ENCODE data around the gene MINPP1.

Gene MINPP1

DNA sequence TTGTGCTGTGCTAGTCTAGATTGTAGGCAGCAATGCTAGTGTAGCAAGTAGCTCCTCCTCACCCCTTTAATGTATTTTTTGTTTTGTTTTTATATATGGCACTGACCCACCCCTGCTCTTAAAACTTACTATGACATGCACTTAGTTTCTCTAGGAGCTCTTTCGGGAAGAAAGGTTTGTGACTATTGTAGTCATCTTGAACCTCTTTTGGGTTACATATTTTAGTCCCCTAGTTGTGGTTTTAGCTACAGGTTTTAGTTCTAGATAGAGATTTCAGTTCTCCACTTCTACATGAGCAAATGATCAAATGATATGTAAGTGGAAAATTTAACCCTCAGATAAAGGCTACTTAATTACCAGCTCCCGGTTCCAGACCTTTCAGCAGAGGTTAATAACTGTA is 14.9 kb downstream of the MINPP1 start:
- no peaks in the 10 kb centered on the region for H4K20me1 ChIP-seq (ENCODE audit: insufficient read depth, low read length)
- H3K27ac ChIP-seq (ENCODE audit: low read length), result peak overlapping the region; percentile 31; the same call in 1 of the 2 replicates
- H3K9ac ChIP-seq (ENCODE audit: low read length), result no peak overlapping the region
- no peak overlapping the region for H2AFZ ChIP-seq (ENCODE audit: low read length)
- no peak for DNase-seq
- TF ChIP-seq EZH2 (optimal IDR thresholded peaks at IDR 0.05; ENCODE audit: low read depth, low read length) (no peak), EZH2phosphoT487 (IDR thresholded peaks at IDR 0.05; ENCODE audit: low read length) (no peak)
- TF ChIP-seq, protein P1, sequence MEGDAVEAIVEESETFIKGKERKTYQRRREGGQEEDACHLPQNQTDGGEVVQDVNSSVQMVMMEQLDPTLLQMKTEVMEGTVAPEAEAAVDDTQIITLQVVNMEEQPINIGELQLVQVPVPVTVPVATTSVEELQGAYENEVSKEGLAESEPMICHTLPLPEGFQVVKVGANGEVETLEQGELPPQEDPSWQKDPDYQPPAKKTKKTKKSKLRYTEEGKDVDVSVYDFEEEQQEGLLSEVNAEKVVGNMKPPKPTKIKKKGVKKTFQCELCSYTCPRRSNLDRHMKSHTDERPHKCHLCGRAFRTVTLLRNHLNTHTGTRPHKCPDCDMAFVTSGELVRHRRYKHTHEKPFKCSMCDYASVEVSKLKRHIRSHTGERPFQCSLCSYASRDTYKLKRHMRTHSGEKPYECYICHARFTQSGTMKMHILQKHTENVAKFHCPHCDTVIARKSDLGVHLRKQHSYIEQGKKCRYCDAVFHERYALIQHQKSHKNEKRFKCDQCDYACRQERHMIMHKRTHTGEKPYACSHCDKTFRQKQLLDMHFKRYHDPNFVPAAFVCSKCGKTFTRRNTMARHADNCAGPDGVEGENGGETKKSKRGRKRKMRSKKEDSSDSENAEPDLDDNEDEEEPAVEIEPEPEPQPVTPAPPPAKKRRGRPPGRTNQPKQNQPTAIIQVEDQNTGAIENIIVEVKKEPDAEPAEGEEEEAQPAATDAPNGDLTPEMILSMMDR (IDR thresholded peaks at IDR 0.05; ENCODE audit: low read length), result no peak
- peaks cover 11% of the 10 kb centered on the region; the same call in 1 of the 2 replicates for H3K79me2 ChIP-seq (ENCODE audit: low read length)
- no peaks in the 10 kb centered on the region for H3K27me3 ChIP-seq (replicated peaks; ENCODE audit: insufficient read depth, low read length)
- H3K9me2 ChIP-seq (replicated peaks; ENCODE audit: insufficient read depth, low read length), result no peaks in the 10 kb centered on the region
- no peak overlapping the region for H3K4me3 ChIP-seq (ENCODE audit: low read length)
- H3K4me1 ChIP-seq (ENCODE audit: low read length), result peaks cover 16% of the 10 kb centered on the region
- peaks cover 9% of the 10 kb centered on the region; the same call in 1 of the 2 replicates for H3F3A ChIP-seq (ENCODE audit: insufficient read depth, low read length)
- peaks cover 7% of the 10 kb centered on the region; the same call in 1 of the 2 replicates for H3K36me3 ChIP-seq (replicated peaks; ENCODE audit: insufficient read depth, low read length)
- H3K9me3 ChIP-seq (replicated peaks; ENCODE audit: insufficient read depth, low read length), result no peaks in the 10 kb centered on the region
- H3K4me2 ChIP-seq (ENCODE audit: low read depth, low read length), result peak overlapping the region; percentile 14; the same call in 1 of the 2 replicates

DNA sequence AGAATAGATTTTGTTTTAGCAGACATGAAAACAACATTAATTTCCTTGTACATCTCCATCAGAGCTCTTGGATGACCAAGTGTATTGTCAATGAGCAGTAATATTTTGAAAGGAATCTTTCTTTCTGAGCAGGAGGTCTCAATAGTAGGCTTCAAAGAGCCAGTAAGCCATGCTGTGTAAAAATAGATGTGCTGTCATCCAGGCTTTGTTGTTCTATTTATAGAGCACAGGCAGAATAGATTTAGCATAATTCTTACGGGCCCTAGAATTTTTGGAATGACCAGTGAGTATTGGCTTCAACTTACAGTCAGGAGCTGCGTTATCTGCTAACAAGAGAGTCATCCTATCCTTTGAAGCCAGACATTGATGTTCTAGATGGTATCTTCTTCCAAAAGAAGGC is 19.0 kb downstream of the MINPP1 start:
- no peak for TF ChIP-seq EZH2phosphoT487 (IDR thresholded peaks at IDR 0.05; ENCODE audit: low read length)
- TF ChIP-seq, protein P1 (IDR thresholded peaks at IDR 0.05; ENCODE audit: low read length), result no peak
- TF ChIP-seq EZH2 (optimal IDR thresholded peaks at IDR 0.05; ENCODE audit: low read depth, low read length), result no peak

DNA sequence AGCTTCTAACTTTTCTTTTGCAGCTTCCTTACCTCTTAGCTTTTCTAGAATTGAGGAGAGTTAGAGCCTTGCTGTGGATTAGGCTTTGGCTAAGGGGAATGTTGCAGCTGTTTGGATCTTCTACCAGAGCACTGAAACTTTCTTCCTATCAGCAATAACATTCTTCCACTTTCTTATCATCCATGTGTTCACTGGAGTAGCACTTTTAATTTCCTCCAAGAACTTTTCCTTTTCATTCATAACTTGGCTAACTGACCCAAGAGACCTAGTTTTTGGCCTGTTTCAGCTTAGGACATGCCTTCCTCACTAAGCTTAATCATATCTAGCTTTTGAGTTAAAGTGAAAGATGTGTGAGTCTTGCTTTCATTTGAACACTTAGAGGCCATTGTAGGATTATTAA is 19.6 kb downstream of the MINPP1 start:
- Histone ChIP-seq H2AFZ (ENCODE audit: low read length) (no peak overlapping the region), H3K9me2 (replicated peaks; ENCODE audit: insufficient read depth, low read length) (no peaks in the 10 kb centered on the region), H3F3A (ENCODE audit: insufficient read depth, low read length) (peaks cover 6% of the 10 kb centered on the region; the same call in 1 of the 2 replicates), H3K36me3 (replicated peaks; ENCODE audit: insufficient read depth, low read length) (peaks cover 14% of the 10 kb centered on the region), H3K4me3 (ENCODE audit: low read length) (no peak overlapping the region), H3K9ac (ENCODE audit: low read length) (no peak overlapping the region), H4K20me1 (ENCODE audit: insufficient read depth, low read length) (no peaks in the 10 kb centered on the region), H3K79me2 (ENCODE audit: low read length) (peaks cover 12% of the 10 kb centered on the region; the same call in 1 of the 2 replicates), H3K27ac (ENCODE audit: low read length) (no peak overlapping the region), H3K27me3 (replicated peaks; ENCODE audit: insufficient read depth, low read length) (no peaks in the 10 kb centered on the region), H3K9me3 (replicated peaks; ENCODE audit: insufficient read depth, low read length) (no peaks in the 10 kb centered on the region), H3K4me1 (ENCODE audit: low read length) (peaks cover 9% of the 10 kb centered on the region), H3K4me2 (ENCODE audit: low read depth, low read length) (no peak overlapping the region)
- no peak for TF ChIP-seq EZH2 (optimal IDR thresholded peaks at IDR 0.05; ENCODE audit: low read depth, low read length)
- no peak for DNase-seq

More for the DNA sequence above, 19.0 kb downstream of the MINPP1 start:
- Histone ChIP-seq H4K20me1 (ENCODE audit: insufficient read depth, low read length) (no peaks in the 10 kb centered on the region), H3K4me3 (ENCODE audit: low read length) (no peak overlapping the region), H3K9ac (ENCODE audit: low read length) (no peak overlapping the region), H2AFZ (ENCODE audit: low read length) (no peak overlapping the region), H3K4me1 (ENCODE audit: low read length) (peaks cover 15% of the 10 kb centered on the region), H3K27ac (ENCODE audit: low read length) (no peak overlapping the region), H3K4me2 (ENCODE audit: low read depth, low read length) (no peak overlapping the region), H3K79me2 (ENCODE audit: low read length) (peaks cover 12% of the 10 kb centered on the region; the same call in 1 of the 2 replicates), H3K9me2 (replicated peaks; ENCODE audit: insufficient read depth, low read length) (no peaks in the 10 kb centered on the region), H3K36me3 (replicated peaks; ENCODE audit: insufficient read depth, low read length) (peaks cover 14% of the 10 kb centered on the region), H3K27me3 (replicated peaks; ENCODE audit: insufficient read depth, low read length) (no peaks in the 10 kb centered on the region), H3K9me3 (replicated peaks; ENCODE audit: insufficient read depth, low read length) (no peaks in the 10 kb centered on the region), H3F3A (ENCODE audit: insufficient read depth, low read length) (peaks cover 9% of the 10 kb centered on the region; the same call in 1 of the 2 replicates)
- DNase-seq, result no peak

Data from MM.1S (cell line).